ENCODE measurements around the gene ZNF835.

GRCh38 chr19:56670401-56670960 lies 1.1 kb downstream of the ZNF835 start:
- TF ChIP-seq CTCF (conservative IDR thresholded peaks at IDR 0.05 in 1 of 2, IDR thresholded peaks at IDR 0.05 in 1 of 2; ENCODE audit: extremely low read depth in 1 of 2, insufficient read depth in 1 of 2, low read depth in 1 of 2, low read length in 2 of 2) (no peak), EZH2 (IDR thresholded peaks at IDR 0.05; ENCODE audit: borderline replicate concordance, low read length) (no peak)
